OCI-LY1 (cell line): ENCODE measurements around the gene SLU7.

ENCODE experiments used
- EZH2 ChIP-seq: fragments of 200-600 bp; sonication (generic), shearing (Covaris generic); IDR thresholded peaks from 2 replicates; pipeline ENCODE4 v1.8.0; 2017; ENCODE audit warnings: borderline replicate concordance, mixed run types, mild to moderate bottlenecking, antibody characterized with exemption, low read length, moderate library complexity, mixed read lengths
- TF ChIP-seq, protein P1 (sequence below): fragments of 200-600 bp; sonication (generic), shearing (Covaris generic); IDR thresholded peaks from 2 replicates; pipeline ENCODE4 v1.5.1; 2017; ENCODE audit warnings: mild to moderate bottlenecking, antibody characterized with exemption, low read length, moderate library complexity, mixed read lengths

DNA sequence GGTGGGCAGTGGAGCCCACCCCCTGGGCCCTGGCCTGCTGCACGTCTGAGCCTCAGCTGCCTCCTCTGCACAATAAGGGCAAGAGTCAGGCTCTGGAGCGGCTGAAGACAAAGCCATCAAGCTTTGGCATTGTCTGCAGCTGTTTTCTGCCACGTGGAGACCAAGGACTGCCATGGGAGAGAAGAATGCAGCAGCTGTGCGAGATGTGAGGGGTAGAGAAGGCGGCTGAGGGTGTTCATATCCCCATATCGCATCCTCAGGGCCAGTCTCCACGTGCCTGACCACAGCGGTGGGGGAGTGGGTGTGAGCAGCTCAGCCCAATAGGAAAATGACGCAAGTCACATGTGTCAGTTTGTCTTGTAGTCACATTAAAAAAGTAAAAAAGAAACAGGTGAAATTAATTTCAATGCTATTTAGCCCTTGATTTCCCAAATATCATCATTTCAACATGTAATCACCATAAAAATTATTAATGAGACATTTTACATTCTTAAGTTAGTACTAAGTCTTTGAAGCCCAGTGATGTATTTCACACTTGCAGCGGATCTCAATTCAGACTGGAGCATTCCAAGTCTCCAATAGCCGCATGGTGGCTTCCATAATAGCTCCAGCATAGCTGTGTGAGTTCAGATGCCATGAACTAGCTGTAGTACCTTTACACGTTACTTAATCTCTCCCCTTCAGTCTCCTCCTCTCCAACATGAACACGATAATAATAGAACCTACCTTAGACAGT is 55.1 kb downstream of the SLU7 start:
- TF ChIP-seq, protein P1, sequence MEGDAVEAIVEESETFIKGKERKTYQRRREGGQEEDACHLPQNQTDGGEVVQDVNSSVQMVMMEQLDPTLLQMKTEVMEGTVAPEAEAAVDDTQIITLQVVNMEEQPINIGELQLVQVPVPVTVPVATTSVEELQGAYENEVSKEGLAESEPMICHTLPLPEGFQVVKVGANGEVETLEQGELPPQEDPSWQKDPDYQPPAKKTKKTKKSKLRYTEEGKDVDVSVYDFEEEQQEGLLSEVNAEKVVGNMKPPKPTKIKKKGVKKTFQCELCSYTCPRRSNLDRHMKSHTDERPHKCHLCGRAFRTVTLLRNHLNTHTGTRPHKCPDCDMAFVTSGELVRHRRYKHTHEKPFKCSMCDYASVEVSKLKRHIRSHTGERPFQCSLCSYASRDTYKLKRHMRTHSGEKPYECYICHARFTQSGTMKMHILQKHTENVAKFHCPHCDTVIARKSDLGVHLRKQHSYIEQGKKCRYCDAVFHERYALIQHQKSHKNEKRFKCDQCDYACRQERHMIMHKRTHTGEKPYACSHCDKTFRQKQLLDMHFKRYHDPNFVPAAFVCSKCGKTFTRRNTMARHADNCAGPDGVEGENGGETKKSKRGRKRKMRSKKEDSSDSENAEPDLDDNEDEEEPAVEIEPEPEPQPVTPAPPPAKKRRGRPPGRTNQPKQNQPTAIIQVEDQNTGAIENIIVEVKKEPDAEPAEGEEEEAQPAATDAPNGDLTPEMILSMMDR = no peak
- TF ChIP-seq EZH2 = no peak
